ENCODE data around the gene PSMC3IP. TPM values are rescaled to one million over a fixed set of nuclear protein-coding genes. Genes with fewer than 3 reads are reported as not detected.

The PSMC3IP gene
- polyA plus RNA-seq, 3 donors, result 1.2 TPM; not detected in 2

DNA sequence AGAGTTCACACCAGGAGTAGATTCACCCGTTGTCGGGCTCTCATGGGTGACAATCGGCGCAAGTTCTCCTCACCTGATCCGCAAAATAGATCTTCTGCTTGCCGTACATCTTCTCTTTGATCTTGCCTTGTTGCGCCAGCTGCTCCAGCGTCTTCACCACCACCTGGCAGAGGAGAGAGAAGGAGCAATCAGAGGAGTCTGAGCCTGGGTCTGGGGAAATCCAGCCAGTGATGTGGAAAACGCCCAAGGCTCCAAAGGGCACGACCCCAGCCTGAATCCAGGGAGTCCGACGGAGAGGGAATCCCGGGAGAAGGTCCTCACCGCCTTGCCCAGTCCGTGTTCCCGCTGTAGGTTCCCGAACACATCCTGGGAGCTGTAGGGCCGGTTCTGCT is 393 bp downstream of the PSMC3IP start:
- Histone ChIP-seq H3K4me2 (replicated peaks; ENCODE audit: extremely low read depth, low read length, poor library complexity, severe bottlenecking) (peak overlapping the region; percentile 71), H4K20me1 (ENCODE audit: insufficient read depth, low read length) (peaks cover 46% of the 10 kb centered on the region), H3K36me3 (replicated peaks in 1 of 2; ENCODE audit: control insufficient read depth in 1 of 2, insufficient read depth in 2 of 2, low read length in 2 of 2) (peaks cover 50 to 61% of the 10 kb centered on the region in 2 donors), H3K9me3 (replicated peaks in 1 of 2; ENCODE audit: control insufficient read depth in 1 of 2, insufficient read depth in 1 of 2, low read length in 2 of 2) (no peaks in the 10 kb centered on the region), H3K79me2 (ENCODE audit: insufficient read depth, low read length) (peaks cover 30% of the 10 kb centered on the region), H3K4me1 (ENCODE audit: control insufficient read depth in 1 of 2, insufficient read depth in 2 of 2, low read length in 2 of 2) (peaks cover 22 to 27% of the 10 kb centered on the region in 2 donors), H2AFZ (ENCODE audit: insufficient read depth, low read depth, low read length, poor library complexity, severe bottlenecking) (peak overlapping the region; percentile 16), H3K27ac (ENCODE audit: low read depth in 1 of 2, low read length in 2 of 2) (peak overlapping the region; percentile 63 to 78), H3K9ac (ENCODE audit: insufficient read depth, low read length, poor library complexity, severe bottlenecking) (peak overlapping the region; percentile 29), H3K4me3 (replicated peaks in 1 of 3; ENCODE audit: low read depth in 2 of 3, low read length in 3 of 3) (peak overlapping the region; percentile 20 to 75 (median 27)), H3K27me3 (ENCODE audit: control insufficient read depth in 2 of 2, insufficient read depth in 2 of 2, low read length in 2 of 2) (no peaks in the 10 kb centered on the region)
- DNase-seq, result no peak
- intact Hi-C loops (cut with micrococcal nuclease), result loop anchor here (1.0 to 5.0 kb wide), 5 partner anchors 10 to 420 kb away; partner anchors contain the start of genes CCR10 (in 1 of the 2), CNTNAP1 (in 1 of the 2), COASY (in 1 of the 2) and MLX (in 1 of the 2)
- H3K4me1 Mint-ChIP-seq, result peaks cover 38% of the 10 kb centered on the region
- 30% methylated on average over 16 of the region's 18 CpGs for WGBS (ENCODE audit: insufficient coverage)
- peaks cover 0 to 2% (median 0%) of the 10 kb centered on the region in 7 donors for H3K9me3 Mint-ChIP-seq
- peaks cover 50 to 69% of the 10 kb centered on the region in 2 donors for H3K36me3 Mint-ChIP-seq
- TF ChIP-seq, protein P1, sequence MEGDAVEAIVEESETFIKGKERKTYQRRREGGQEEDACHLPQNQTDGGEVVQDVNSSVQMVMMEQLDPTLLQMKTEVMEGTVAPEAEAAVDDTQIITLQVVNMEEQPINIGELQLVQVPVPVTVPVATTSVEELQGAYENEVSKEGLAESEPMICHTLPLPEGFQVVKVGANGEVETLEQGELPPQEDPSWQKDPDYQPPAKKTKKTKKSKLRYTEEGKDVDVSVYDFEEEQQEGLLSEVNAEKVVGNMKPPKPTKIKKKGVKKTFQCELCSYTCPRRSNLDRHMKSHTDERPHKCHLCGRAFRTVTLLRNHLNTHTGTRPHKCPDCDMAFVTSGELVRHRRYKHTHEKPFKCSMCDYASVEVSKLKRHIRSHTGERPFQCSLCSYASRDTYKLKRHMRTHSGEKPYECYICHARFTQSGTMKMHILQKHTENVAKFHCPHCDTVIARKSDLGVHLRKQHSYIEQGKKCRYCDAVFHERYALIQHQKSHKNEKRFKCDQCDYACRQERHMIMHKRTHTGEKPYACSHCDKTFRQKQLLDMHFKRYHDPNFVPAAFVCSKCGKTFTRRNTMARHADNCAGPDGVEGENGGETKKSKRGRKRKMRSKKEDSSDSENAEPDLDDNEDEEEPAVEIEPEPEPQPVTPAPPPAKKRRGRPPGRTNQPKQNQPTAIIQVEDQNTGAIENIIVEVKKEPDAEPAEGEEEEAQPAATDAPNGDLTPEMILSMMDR (IDR thresholded peaks at IDR 0.05), result no peak
- H3K4me3 Mint-ChIP-seq, result peak overlapping the region; percentile 60 to 85
- H3K27ac Mint-ChIP-seq, result peak overlapping the region; percentile 15 to 100 (median 99)
- peaks cover 0 to 2% (median 0%) of the 10 kb centered on the region in 3 donors for H3K27me3 Mint-ChIP-seq (ENCODE audit: low read depth in 3 of 3)

DNA sequence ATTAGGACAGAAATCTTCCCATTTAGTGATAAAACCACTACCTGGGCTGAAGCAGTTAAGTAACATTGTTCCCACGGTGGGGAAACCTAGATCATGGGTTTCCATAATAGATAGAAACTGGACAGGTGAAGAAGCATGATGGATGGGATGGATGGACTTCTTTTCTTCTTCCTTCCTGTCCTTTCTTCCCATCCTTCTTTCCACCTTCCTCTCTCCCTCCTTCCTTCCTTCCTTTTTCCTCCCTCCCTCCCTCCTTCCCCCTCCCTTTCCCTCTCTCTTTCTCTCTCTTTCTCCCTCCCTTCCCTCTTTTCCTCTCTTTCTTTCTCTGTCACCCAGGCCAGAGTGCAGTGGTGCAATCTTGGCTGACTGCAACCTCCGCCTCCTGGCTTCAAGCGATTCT is 3.1 kb downstream of the PSMC3IP start:
- no peaks in the 10 kb centered on the region for H3K9me3 ChIP-seq (replicated peaks in 1 of 2; ENCODE audit: control insufficient read depth in 1 of 2, insufficient read depth in 1 of 2, low read length in 2 of 2)
- H3K4me3 ChIP-seq (replicated peaks in 1 of 3; ENCODE audit: low read depth in 2 of 3, low read length in 3 of 3), result no peak overlapping the region
- H3K36me3 Mint-ChIP-seq, result peaks cover 55 to 69% of the 10 kb centered on the region in 2 donors
- peaks cover 22 to 27% of the 10 kb centered on the region in 2 donors for H3K4me1 ChIP-seq (ENCODE audit: control insufficient read depth in 1 of 2, insufficient read depth in 2 of 2, low read length in 2 of 2)
- H3K27ac Mint-ChIP-seq, result no peak overlapping the region
- peaks cover 35% of the 10 kb centered on the region for H3K4me1 Mint-ChIP-seq
- WGBS (ENCODE audit: insufficient coverage), result 80% methylated on average over 1 of the region's 3 CpGs
- no peak for DNase-seq
- intact Hi-C loops (cut with micrococcal nuclease), result no loop called here
- peaks cover 0 to 2% (median 0%) of the 10 kb centered on the region in 3 donors for H3K27me3 Mint-ChIP-seq (ENCODE audit: low read depth in 3 of 3)
- H4K20me1 ChIP-seq (ENCODE audit: insufficient read depth, low read length), result peaks cover 73% of the 10 kb centered on the region
- H3K4me3 Mint-ChIP-seq, result no peak overlapping the region
- H3K9ac ChIP-seq (ENCODE audit: insufficient read depth, low read length, poor library complexity, severe bottlenecking), result no peak overlapping the region
- H3K27me3 ChIP-seq (ENCODE audit: control insufficient read depth in 2 of 2, insufficient read depth in 2 of 2, low read length in 2 of 2), result no peaks in the 10 kb centered on the region
- H3K4me2 ChIP-seq (replicated peaks; ENCODE audit: extremely low read depth, low read length, poor library complexity, severe bottlenecking), result no peak overlapping the region
- peaks cover 54 to 61% of the 10 kb centered on the region in 2 donors for H3K36me3 ChIP-seq (replicated peaks in 1 of 2; ENCODE audit: control insufficient read depth in 1 of 2, insufficient read depth in 2 of 2, low read length in 2 of 2)
- TF ChIP-seq, protein P1 (IDR thresholded peaks at IDR 0.05), result no peak
- no peak overlapping the region for H3K27ac ChIP-seq (ENCODE audit: low read depth in 1 of 2, low read length in 2 of 2)
- H2AFZ ChIP-seq (ENCODE audit: insufficient read depth, low read depth, low read length, poor library complexity, severe bottlenecking), result no peak overlapping the region
- H3K79me2 ChIP-seq (ENCODE audit: insufficient read depth, low read length), result peaks cover 52% of the 10 kb centered on the region
- peaks cover 0 to 2% (median 0%) of the 10 kb centered on the region in 7 donors for H3K9me3 Mint-ChIP-seq

All from CD14-positive monocyte (primary cell).